ENCODE data around the gene CDC20.
A peak's percentile ranks its signal among the peaks of the same experiment; 100 is the strongest.

Gene CDC20

GRCh38 chr1:43329995-43330751 is 28.6 kb upstream of the CDC20 start:
- no peaks in the 10 kb centered on the region for H3K36me3 ChIP-seq (ENCODE audit: control insufficient read depth, insufficient read depth, low read length)
- H3K27ac ChIP-seq (ENCODE audit: low read depth, low read length, severe bottlenecking), result peak overlapping the region; percentile 63
- 43 to 56% methylated on average over 2 to 3 of the region's 6 CpGs for WGBS, 2 experiments (ENCODE audit: insufficient coverage in 2 of 2)
- H3K4me3 ChIP-seq (ENCODE audit: extremely low read depth, insufficient read depth, low read length, poor library complexity, severe bottlenecking), result no peak overlapping the region
- H3K9me3 ChIP-seq (ENCODE audit: control insufficient read depth, low read length), result peaks cover 21% of the 10 kb centered on the region
- H3K4me1 ChIP-seq (ENCODE audit: control insufficient read depth, insufficient read depth, low read length, poor library complexity, severe bottlenecking), result peaks cover 13% of the 10 kb centered on the region

- Histone ChIP-seq H3K4me3 (ENCODE audit: extremely low read depth, insufficient read depth, low read length, poor library complexity, severe bottlenecking) (no peak overlapping the region), H3K36me3 (ENCODE audit: control insufficient read depth, insufficient read depth, low read length) (no peaks in the 10 kb centered on the region), H3K4me1 (ENCODE audit: control insufficient read depth, insufficient read depth, low read length, poor library complexity, severe bottlenecking) (peaks cover 13% of the 10 kb centered on the region), H3K27ac (ENCODE audit: low read depth, low read length, severe bottlenecking) (no peak overlapping the region), H3K9me3 (ENCODE audit: control insufficient read depth, low read length) (peaks cover 15% of the 10 kb centered on the region)
- WGBS, 2 experiments (ENCODE audit: insufficient coverage in 2 of 2), result 92 to 100% methylated on average over 4 to 5 of the region's 5 CpGs
Measured at GRCh38 chr1:43331688-43332087, 27.1 kb upstream of the CDC20 start.

- no peaks in the 10 kb centered on the region for H3K36me3 ChIP-seq (ENCODE audit: control insufficient read depth, insufficient read depth, low read length)
- H3K27ac ChIP-seq (ENCODE audit: low read depth, low read length, severe bottlenecking), result no peak overlapping the region
- H3K4me1 ChIP-seq (ENCODE audit: control insufficient read depth, insufficient read depth, low read length, poor library complexity, severe bottlenecking), result peaks cover 13% of the 10 kb centered on the region
- 88 to 91% methylated on average over 7 of the region's 7 CpGs for WGBS, 2 experiments (ENCODE audit: insufficient coverage in 2 of 2)
- no peak overlapping the region for H3K4me3 ChIP-seq (ENCODE audit: extremely low read depth, insufficient read depth, low read length, poor library complexity, severe bottlenecking)
- no peaks in the 10 kb centered on the region for H3K9me3 ChIP-seq (ENCODE audit: control insufficient read depth, low read length)
Measured at GRCh38 chr1:43334453-43335205, 24.2 kb upstream of the CDC20 start.

- Histone ChIP-seq H3K4me1 (ENCODE audit: control insufficient read depth, insufficient read depth, low read length, poor library complexity, severe bottlenecking) (no peaks in the 10 kb centered on the region), H3K9me3 (ENCODE audit: control insufficient read depth, low read length) (no peaks in the 10 kb centered on the region), H3K36me3 (ENCODE audit: control insufficient read depth, insufficient read depth, low read length) (no peaks in the 10 kb centered on the region), H3K4me3 (ENCODE audit: extremely low read depth, insufficient read depth, low read length, poor library complexity, severe bottlenecking) (no peak within 1 kb of the TSS), H3K27ac (ENCODE audit: low read depth, low read length, severe bottlenecking) (no peak within 1 kb of the TSS)
- WGBS, 2 experiments (ENCODE audit: insufficient coverage in 2 of 2), result 59 to 83% methylated on average over 1 to 2 of the region's 3 CpGs
Measured at GRCh38 chr1:43337588-43337987, 21.2 kb upstream of the CDC20 start, which contains the start of gene MPL. TSS of gene MPL (plus strand) at chr1:43337818. CDS start at chr1:43337849, 31 bp downstream.

- H3K4me1 ChIP-seq (ENCODE audit: control insufficient read depth, insufficient read depth, low read length, poor library complexity, severe bottlenecking), result no peaks in the 10 kb centered on the region
- H3K27ac ChIP-seq (ENCODE audit: low read depth, low read length, severe bottlenecking), result no peak overlapping the region
- WGBS, 2 experiments (ENCODE audit: insufficient coverage in 2 of 2), result 86 to 100% methylated on average over 3 to 4 of the region's 5 CpGs
- no peaks in the 10 kb centered on the region for H3K36me3 ChIP-seq (ENCODE audit: control insufficient read depth, insufficient read depth, low read length)
- H3K4me3 ChIP-seq (ENCODE audit: extremely low read depth, insufficient read depth, low read length, poor library complexity, severe bottlenecking), result no peak overlapping the region
- H3K9me3 ChIP-seq (ENCODE audit: control insufficient read depth, low read length), result no peaks in the 10 kb centered on the region
Measured at GRCh38 chr1:43338001-43338400, 20.8 kb upstream of the CDC20 start.

- Histone ChIP-seq H3K4me1 (ENCODE audit: control insufficient read depth, insufficient read depth, low read length, poor library complexity, severe bottlenecking) (peaks cover 6% of the 10 kb centered on the region), H3K36me3 (ENCODE audit: control insufficient read depth, insufficient read depth, low read length) (no peaks in the 10 kb centered on the region), H3K9me3 (ENCODE audit: control insufficient read depth, low read length) (no peaks in the 10 kb centered on the region), H3K27ac (ENCODE audit: low read depth, low read length, severe bottlenecking) (no peak overlapping the region), H3K4me3 (ENCODE audit: extremely low read depth, insufficient read depth, low read length, poor library complexity, severe bottlenecking) (no peak overlapping the region)
- WGBS, 2 experiments (ENCODE audit: insufficient coverage in 2 of 2), result 82 to 88% methylated on average over 4 to 5 of the region's 6 CpGs
Measured at GRCh38 chr1:43339584-43340232, 19.1 kb upstream of the CDC20 start.

GRCh38 chr1:43340559-43340958 is 18.2 kb upstream of the CDC20 start:
- no peak overlapping the region for H3K27ac ChIP-seq (ENCODE audit: low read depth, low read length, severe bottlenecking)
- no peaks in the 10 kb centered on the region for H3K36me3 ChIP-seq (ENCODE audit: control insufficient read depth, insufficient read depth, low read length)
- WGBS, 2 experiments (ENCODE audit: insufficient coverage in 2 of 2), result 92% methylated on average over 1 of the region's 1 CpG; no CpG with 5 or more reads in 1 of the 2 experiments
- peaks cover 11% of the 10 kb centered on the region for H3K4me1 ChIP-seq (ENCODE audit: control insufficient read depth, insufficient read depth, low read length, poor library complexity, severe bottlenecking)
- no peaks in the 10 kb centered on the region for H3K9me3 ChIP-seq (ENCODE audit: control insufficient read depth, low read length)
- H3K4me3 ChIP-seq (ENCODE audit: extremely low read depth, insufficient read depth, low read length, poor library complexity, severe bottlenecking), result no peak overlapping the region

- Histone ChIP-seq H3K4me1 (ENCODE audit: control insufficient read depth, insufficient read depth, low read length, poor library complexity, severe bottlenecking) (peaks cover 15% of the 10 kb centered on the region), H3K27ac (ENCODE audit: low read depth, low read length, severe bottlenecking) (peak overlapping the region; percentile 67), H3K9me3 (ENCODE audit: control insufficient read depth, low read length) (no peaks in the 10 kb centered on the region), H3K4me3 (ENCODE audit: extremely low read depth, insufficient read depth, low read length, poor library complexity, severe bottlenecking) (no peak overlapping the region), H3K36me3 (ENCODE audit: control insufficient read depth, insufficient read depth, low read length) (no peaks in the 10 kb centered on the region)
- 80 to 98% methylated on average over 4 of the region's 4 CpGs for WGBS, 2 experiments (ENCODE audit: insufficient coverage in 2 of 2)
Measured at GRCh38 chr1:43344267-43344850, 14.4 kb upstream of the CDC20 start.

GRCh38 chr1:43345120-43345519 is 13.7 kb upstream of the CDC20 start:
- Histone ChIP-seq H3K27ac (ENCODE audit: low read depth, low read length, severe bottlenecking) (no peak overlapping the region), H3K9me3 (ENCODE audit: control insufficient read depth, low read length) (no peaks in the 10 kb centered on the region), H3K36me3 (ENCODE audit: control insufficient read depth, insufficient read depth, low read length) (no peaks in the 10 kb centered on the region), H3K4me3 (ENCODE audit: extremely low read depth, insufficient read depth, low read length, poor library complexity, severe bottlenecking) (no peak overlapping the region), H3K4me1 (ENCODE audit: control insufficient read depth, insufficient read depth, low read length, poor library complexity, severe bottlenecking) (peaks cover 22% of the 10 kb centered on the region)
- WGBS, 2 experiments (ENCODE audit: insufficient coverage in 2 of 2), result 56 to 62% methylated on average over 3 of the region's 3 CpGs

- H3K4me1 ChIP-seq (ENCODE audit: control insufficient read depth, insufficient read depth, low read length, poor library complexity, severe bottlenecking), result peaks cover 24% of the 10 kb centered on the region
- no peak overlapping the region for H3K4me3 ChIP-seq (ENCODE audit: extremely low read depth, insufficient read depth, low read length, poor library complexity, severe bottlenecking)
- no peak overlapping the region for H3K27ac ChIP-seq (ENCODE audit: low read depth, low read length, severe bottlenecking)
- H3K36me3 ChIP-seq (ENCODE audit: control insufficient read depth, insufficient read depth, low read length), result no peaks in the 10 kb centered on the region
- H3K9me3 ChIP-seq (ENCODE audit: control insufficient read depth, low read length), result no peaks in the 10 kb centered on the region
- WGBS, 2 experiments (ENCODE audit: insufficient coverage in 2 of 2), result 97 to 98% methylated on average over 3 to 4 of the region's 5 CpGs
Measured at GRCh38 chr1:43346636-43347035, 12.1 kb upstream of the CDC20 start.
